NOMO-1 treated with dmso at 0.1 percent for 144 hours (cell line): Measurements from ENCODE around the gene CCL8.
A peak's percentile ranks its signal among the peaks of the same experiment; 100 is the strongest.

Experiments
- DNase-seq: peaks from one replicate; lab custom pipeline; 2025; ENCODE audit not compliant: unreplicated experiment; lab: John Stamatoyannopoulos, UW

CCL8 gene

GRCh38 chr17:34366529-34367107 is 47.4 kb downstream of the CCL8 start:
- no peak for DNase-seq

- no peak for DNase-seq
These were observed 48.4 kb downstream of the CCL8 start for GRCh38 chr17:34367486-34368195.

GRCh38 chr17:34368196-34368945 is 49.1 kb downstream of the CCL8 start:
- peak; percentile 48 for DNase-seq

- DNase-seq = peak; percentile 48
These were observed 49.8 kb downstream of the CCL8 start for GRCh38 chr17:34368946-34369500.

GRCh38 chr17:34369571-34369970 is 50.3 kb downstream of the CCL8 start:
- DNase-seq = no peak

- DNase-seq = no peak
These were observed 51.3 kb downstream of the CCL8 start for GRCh38 chr17:34370376-34370996.

- peak; percentile 35 for DNase-seq
These were observed 51.8 kb downstream of the CCL8 start for GRCh38 chr17:34370997-34371395.
